ENCODE measurements around the gene FOXE1.

The FOXE1 gene

DNA sequence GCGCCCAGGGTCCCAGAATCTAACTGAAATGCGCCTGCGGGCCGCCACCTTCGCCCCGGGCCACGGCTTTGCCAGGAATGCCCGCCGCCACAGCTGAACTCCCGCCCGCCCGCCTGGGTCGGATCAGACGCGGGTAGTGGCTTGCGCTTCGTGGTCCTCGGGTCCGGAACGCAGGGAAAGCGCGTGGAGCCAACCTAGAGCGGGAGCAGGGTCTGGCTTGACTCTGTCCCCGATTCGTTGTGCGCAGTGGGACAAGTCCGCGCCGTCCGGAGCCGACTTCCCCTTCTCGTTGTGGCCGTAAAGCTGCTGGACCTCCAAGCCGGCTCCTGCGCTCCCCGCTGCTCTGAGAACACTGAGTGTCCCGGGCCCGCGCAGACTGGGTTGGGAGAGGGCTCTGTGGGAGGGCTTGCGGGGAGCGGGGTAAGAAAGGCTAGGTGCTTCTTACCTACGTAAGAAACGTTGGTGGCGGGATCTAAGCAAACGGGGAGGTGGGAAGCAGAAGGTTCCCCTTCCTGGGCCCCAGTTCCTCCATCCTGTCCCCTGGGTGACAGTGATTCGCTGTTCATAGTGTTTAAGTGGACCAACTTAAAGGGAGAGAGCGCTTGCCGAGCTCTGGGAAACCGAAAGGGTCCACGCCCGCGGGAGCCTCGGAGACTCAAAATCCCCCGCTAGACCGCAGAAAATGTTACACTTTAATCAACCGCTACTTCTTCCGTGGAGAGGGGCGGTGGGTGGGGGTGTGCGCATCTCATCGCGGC, 4.4 kb upstream of the FOXE1 start:
- no peak for DNase-seq

GRCh38 chr9:97849980-97850379, 3.0 kb upstream of the FOXE1 start:
- no peak for DNase-seq

GRCh38 chr9:97850746-97851445, 2.1 kb upstream of the FOXE1 start:
- no peak for DNase-seq

- DNase-seq: no peak
Observed at GRCh38 chr9:97851446-97851883, 1.6 kb upstream of the FOXE1 start.

GRCh38 chr9:97852001-97852398, 1.0 kb upstream of the FOXE1 start:
- no peak for DNase-seq

DNA sequence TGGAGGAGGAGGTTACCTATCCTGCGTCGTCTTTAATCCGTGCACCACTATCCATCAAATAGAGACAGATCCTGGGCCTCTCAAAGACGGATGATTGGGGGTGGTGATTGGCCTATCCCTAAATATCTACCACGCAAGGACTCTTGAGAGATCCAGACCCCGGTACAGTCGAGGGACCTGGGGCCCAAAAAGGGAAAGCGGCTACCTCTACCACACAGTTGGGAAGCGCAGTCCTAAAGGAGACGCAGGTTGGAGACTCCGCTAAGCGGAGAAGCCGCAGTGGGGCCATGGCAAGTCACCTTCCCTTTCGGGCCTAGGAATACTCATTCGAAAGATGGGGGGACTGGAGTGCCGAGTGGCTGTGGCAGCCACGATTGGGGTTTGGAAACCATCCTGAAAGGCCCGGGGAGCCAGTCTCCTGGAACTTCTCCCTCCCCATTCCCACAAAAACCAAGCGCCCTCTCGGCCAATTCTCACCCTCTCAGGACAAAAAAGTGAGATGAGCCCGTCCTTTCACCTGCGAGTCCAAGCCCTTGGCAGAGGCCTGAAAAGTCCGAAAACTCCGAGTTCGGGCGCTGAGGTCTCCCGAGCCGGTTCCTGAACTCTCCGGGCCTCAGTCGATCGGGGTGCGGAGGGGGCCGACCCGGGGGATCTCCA, 499 bp upstream of the FOXE1 start:
- no peak for DNase-seq

DNA sequence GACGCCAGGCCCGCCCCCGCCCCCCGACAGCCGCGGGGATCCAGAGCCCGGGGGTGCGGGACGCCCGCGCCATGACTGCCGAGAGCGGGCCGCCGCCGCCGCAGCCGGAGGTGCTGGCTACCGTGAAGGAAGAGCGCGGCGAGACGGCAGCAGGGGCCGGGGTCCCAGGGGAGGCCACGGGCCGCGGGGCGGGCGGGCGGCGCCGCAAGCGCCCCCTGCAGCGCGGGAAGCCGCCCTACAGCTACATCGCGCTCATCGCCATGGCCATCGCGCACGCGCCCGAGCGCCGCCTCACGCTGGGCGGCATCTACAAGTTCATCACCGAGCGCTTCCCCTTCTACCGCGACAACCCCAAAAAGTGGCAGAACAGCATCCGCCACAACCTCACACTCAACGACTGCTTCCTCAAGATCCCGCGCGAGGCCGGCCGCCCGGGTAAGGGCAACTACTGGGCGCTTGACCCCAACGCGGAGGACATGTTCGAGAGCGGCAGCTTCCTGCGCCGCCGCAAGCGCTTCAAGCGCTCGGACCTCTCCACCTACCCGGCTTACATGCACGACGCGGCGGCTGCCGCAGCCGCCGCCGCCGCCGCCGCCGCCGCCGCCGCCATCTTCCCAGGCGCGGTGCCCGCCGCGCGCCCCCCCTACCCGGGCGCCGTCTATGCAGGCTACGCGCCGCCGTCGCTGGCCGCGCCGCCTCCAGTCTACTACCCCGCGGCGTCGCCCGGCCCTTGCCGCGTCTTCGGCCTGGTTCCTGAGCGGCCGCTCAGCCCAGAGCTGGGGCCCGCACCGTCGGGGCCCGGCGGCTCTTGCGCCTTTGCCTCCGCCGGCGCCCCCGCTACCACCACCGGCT, 1.0 kb downstream of the FOXE1 start:
- DNase-seq: peak; percentile 77

DNA sequence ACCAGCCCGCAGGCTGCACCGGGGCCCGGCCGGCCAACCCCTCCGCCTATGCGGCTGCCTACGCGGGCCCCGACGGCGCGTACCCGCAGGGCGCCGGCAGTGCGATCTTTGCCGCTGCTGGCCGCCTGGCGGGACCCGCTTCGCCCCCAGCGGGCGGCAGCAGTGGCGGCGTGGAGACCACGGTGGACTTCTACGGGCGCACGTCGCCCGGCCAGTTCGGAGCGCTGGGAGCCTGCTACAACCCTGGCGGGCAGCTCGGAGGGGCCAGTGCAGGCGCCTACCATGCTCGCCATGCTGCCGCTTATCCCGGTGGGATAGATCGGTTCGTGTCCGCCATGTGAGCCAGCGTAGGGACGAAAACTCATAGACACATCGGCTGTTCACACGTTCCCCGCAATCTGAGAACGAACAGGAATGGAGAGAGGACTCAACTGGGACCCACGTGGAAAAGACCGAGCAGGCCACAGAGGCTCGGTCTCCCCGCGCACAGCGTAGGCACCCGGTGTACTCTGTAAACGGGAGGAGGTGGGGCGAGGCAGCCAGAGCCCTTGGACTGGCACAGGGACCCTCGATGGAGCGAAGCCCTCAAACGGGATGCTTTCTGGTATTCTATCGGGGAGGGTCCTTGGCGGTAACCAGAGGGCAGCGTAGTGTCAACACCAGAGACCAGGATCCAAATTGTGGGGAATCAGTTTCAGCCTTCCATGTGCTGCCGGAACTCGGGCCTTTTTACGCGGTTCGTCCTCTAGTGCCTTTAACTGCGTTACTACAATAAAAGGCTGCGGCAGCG, 1.9 kb downstream of the FOXE1 start:
- no peak for DNase-seq

- no peak for DNase-seq
Observed at GRCh38 chr9:97855486-97855875, 2.5 kb downstream of the FOXE1 start.

GRCh38 chr9:97855899-97856298, 2.9 kb downstream of the FOXE1 start:
- no peak for DNase-seq

GRCh38 chr9:97856857-97857605, 4.0 kb downstream of the FOXE1 start:
- DNase-seq: no peak

GRCh38 chr9:97857606-97858392, 4.8 kb downstream of the FOXE1 start:
- DNase-seq: no peak

GRCh38 chr9:97858393-97858713, 5.3 kb downstream of the FOXE1 start:
- no peak for DNase-seq

GRCh38 chr9:97858826-97859225, 5.8 kb downstream of the FOXE1 start:
- no peak for DNase-seq

DNA sequence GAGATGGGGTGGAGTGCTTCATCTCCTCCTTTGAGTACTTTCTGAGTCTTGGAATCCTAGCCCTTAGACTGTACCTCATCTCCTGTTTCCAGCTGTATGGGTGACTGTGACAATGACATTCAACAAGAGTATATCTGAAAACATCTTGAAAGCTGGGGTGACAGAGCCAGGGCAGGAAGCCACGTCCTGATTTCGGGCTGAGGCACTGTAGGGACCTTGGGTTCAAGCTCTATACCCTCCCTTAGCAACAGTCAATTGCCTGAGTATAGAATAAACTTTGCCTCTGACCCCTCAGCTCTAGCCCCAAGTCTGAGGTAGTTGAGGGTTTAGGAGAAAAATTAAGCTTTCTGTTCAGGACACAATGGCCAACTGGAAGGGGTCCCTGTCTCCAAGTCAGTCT, 6.3 kb downstream of the FOXE1 start:
- no peak for DNase-seq

DNA sequence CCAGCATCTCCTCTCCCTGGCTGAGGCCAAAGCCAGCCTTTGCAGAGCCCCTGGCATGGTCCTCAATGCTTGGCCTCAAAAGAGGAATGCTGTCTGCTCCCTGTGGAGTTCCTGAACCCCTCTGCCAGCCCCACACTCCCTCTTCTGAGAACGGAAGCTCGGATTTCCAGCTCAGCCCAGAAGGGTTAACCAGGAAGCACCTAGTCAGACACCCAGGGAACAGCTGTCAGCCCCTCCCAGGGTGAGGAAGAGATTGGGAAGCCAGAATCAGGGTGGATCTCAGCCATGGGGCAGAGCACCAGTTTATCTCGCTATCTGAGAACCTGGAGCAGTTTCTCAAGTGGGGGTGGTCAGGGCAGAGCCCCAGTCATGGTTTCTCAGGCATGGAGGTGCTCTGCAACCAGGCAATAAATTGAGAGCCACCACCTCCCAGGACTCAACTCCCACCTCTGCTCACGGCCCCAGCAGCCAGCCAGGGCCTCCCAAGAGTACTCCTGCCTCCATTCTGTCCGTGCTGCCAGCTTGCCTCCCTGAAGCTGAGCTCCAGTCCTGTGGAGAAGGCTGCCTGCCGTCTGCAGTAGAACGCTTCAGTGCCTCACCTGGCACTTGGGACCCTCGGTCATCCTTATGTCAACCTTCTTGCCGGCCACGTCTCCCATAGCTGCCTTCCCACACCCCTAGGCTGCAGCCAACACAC, 7.6 kb downstream of the FOXE1 start:
- DNase-seq: no peak

DNA sequence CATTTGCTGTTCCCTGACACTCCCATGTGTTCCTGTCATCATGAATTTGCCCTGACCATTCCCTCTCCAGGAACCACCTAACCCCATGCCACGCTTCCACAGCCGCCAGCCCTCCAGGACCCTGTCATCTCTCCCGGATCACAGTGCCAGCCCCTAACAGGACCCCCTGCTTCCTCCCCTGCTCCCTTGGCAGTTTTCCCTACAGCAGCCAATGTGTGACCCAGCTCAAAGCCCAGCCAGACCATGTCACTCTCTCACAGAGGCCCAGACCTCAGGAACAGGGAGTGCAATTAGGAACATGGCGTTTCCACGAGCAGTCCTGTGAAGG, 8.1 kb downstream of the FOXE1 start:
- DNase-seq: no peak

- no peak for DNase-seq
Observed at GRCh38 chr9:97863314-97863713, 10.3 kb downstream of the FOXE1 start.

- DNase-seq: no peak
Observed at GRCh38 chr9:97864396-97864795, 11.4 kb downstream of the FOXE1 start.

- DNase-seq: no peak
Observed at GRCh38 chr9:97866300-97866699, 13.3 kb downstream of the FOXE1 start.

Data from activated CD4-positive, alpha-beta T cell treated with anti-CD3 and anti-CD28 coated beads for 48 hours (primary cell).